Keratinocyte (primary cell): ENCODE data around the gene SLC25A12. TPM values are rescaled to one million over a fixed set of nuclear protein-coding genes. Genes with fewer than 3 reads are reported as not detected.

Experiments used
- DNase-seq: peaks from one replicate; pipeline ENCODE4 v3.0.0-alpha.2; 2011; ENCODE audit warnings: low read depth, missing footprints, low spot score
- FAIRE-seq: peaks from 2 replicates; lab custom pipeline; 2011; peaks lifted over from hg19 to GRCh38; lab: Jason Lieb, UNC
- H2AFZ ChIP-seq: 2 replicates; pipeline ENCODE4 v1.6.0; 2012; ENCODE audit warnings: low read length, control low read depth, inconsistent platforms; ENCODE audit not compliant: control insufficient read depth
- H3K27ac ChIP-seq: 2 replicates; pipeline ENCODE4 v1.5.1; 2011; ENCODE audit warnings: low read length; ENCODE audit not compliant: control insufficient read depth, insufficient read depth
- H3K27me3 ChIP-seq: 3 replicates; pipeline ENCODE4 v1.6.0; 2011; ENCODE audit warnings: low read length; ENCODE audit not compliant: control insufficient read depth, insufficient read depth; ENCODE audit errors: extremely low read depth
- H3K36me3 ChIP-seq, 2 experiments: 2 replicates in 1 of 2; 3 replicates in 1 of 2; pipeline ENCODE4 v1.5.1; 2011; ENCODE audit warnings: low read length in 2 of 2, mild to moderate bottlenecking in 1 of 2; ENCODE audit not compliant: control insufficient read depth in 2 of 2, insufficient read depth in 2 of 2; ENCODE audit errors: extremely low read depth in 1 of 2
- H3K4me1 ChIP-seq: 3 replicates; pipeline ENCODE4 v1.5.1; 2011; ENCODE audit warnings: low read length; ENCODE audit not compliant: control insufficient read depth, insufficient read depth; ENCODE audit errors: extremely low read depth
- H3K4me2 ChIP-seq: 3 replicates; pipeline ENCODE4 v1.6.0; 2011; ENCODE audit warnings: low read depth, low read length; ENCODE audit not compliant: control insufficient read depth, insufficient read depth; ENCODE audit errors: extremely low read depth
- H3K4me3 ChIP-seq, 3 experiments: fragments of 200-600 bp in 1 of 3; sonication (generic) in 1 of 3; 2 replicates in 2 of 3; 3 replicates in 1 of 3; pipeline ENCODE4 v1.5.1; 2011 to 2016; ENCODE audit warnings: low read length in 3 of 3, mild to moderate bottlenecking in 3 of 3, control low read depth in 2 of 3, inconsistent platforms in 1 of 3, low read depth in 1 of 3, mixed read lengths in 1 of 3, mixed run types in 1 of 3, moderate library complexity in 1 of 3; ENCODE audit not compliant: control insufficient read depth in 2 of 3, insufficient read depth in 2 of 3; ENCODE audit errors: extremely low read depth in 1 of 3
- H3K79me2 ChIP-seq: 2 replicates; pipeline ENCODE4 v1.6.0; 2012; ENCODE audit warnings: low read length; ENCODE audit not compliant: control insufficient read depth, insufficient read depth
- H3K9ac ChIP-seq: 3 replicates; pipeline ENCODE4 v1.6.0; 2011; ENCODE audit warnings: low read length; ENCODE audit not compliant: control insufficient read depth, insufficient read depth; ENCODE audit errors: extremely low read depth
- H3K9me1 ChIP-seq: 3 replicates; pipeline ENCODE4 v1.6.0; 2011; ENCODE audit warnings: low read length; ENCODE audit not compliant: control insufficient read depth, insufficient read depth; ENCODE audit errors: extremely low read depth
- H3K9me3 ChIP-seq: 2 replicates; pipeline ENCODE4 v1.5.1; 2012; ENCODE audit warnings: low read depth, low read length; ENCODE audit not compliant: control insufficient read depth
- H4K20me1 ChIP-seq: 3 replicates; pipeline ENCODE4 v1.6.0; 2011; ENCODE audit warnings: low read length; ENCODE audit not compliant: control insufficient read depth, insufficient read depth; ENCODE audit errors: extremely low read depth
- EZH2 ChIP-seq: IDR thresholded peaks from one replicate; pipeline ENCODE4 v1.6.1; 2012; ENCODE audit warnings: inconsistent platforms, mild to moderate bottlenecking, low read length, moderate library complexity
- dilution Hi-C: fragments of 300-500 bp; cut with MboI; formaldehyde crosslinking; loops from one replicate; pipeline ENCODE4 v1.7.0; 2020; ENCODE audit warnings: low sequenced_read_pairs; ENCODE audit not compliant: extremely low pct_ligation_motif_present
- polyA plus RNA-seq, 5 experiments: library from polyadenylated mRNA; depleted of rRNA in 3 of 5; stranded (reverse) in 3 of 5; stranded (forward) in 1 of 5; unstranded in 1 of 5; fragments of >200 nt; gene quantifications; 1 replicate in 1 of 5; 2 replicates in 3 of 5; 3 replicates in 1 of 5; pipeline versions ENCODE4 v1.2.1 to v1.2.3, GENCODE V29; 2011 to 2012; ENCODE audit warnings: missing spikeins in 2 of 5, low read depth in 1 of 5, low replicate concordance in 1 of 5
- TF ChIP-seq, protein P1 (sequence below), 3 experiments: IDR thresholded peaks in 1 of 3; conservative IDR thresholded peaks in 1 of 3; optimal IDR thresholded peaks in 1 of 3; 2 replicates in 2 of 3; 3 replicates in 1 of 3; pipeline versions ENCODE3 to v1.5.1; 2011; ENCODE audit warnings: low read length in 3 of 3, mild to moderate bottlenecking in 3 of 3, moderate library complexity in 2 of 3, control low read depth in 1 of 3, inconsistent platforms in 1 of 3; ENCODE audit not compliant: insufficient read depth in 2 of 3; ENCODE audit errors: extremely low read depth in 1 of 3

The SLC25A12 gene
- polyA plus RNA-seq, 1 donor (not counting 4 experiments of a cell fraction or from before 2014, with no cell fraction given): 27.7 TPM

GRCh38 chr2:171874963-171875362, 19.1 kb downstream of the SLC25A12 start:
- no peaks in the 10 kb centered on the region for H3K9me3 ChIP-seq
- no peak overlapping the region for H3K27ac ChIP-seq
- H3K9me1 ChIP-seq: no peaks in the 10 kb centered on the region
- no peak for DNase-seq
- H3K4me2 ChIP-seq: no peak overlapping the region
- no peak overlapping the region for H3K4me3 ChIP-seq
- no peak for FAIRE-seq
- H2AFZ ChIP-seq: no peak overlapping the region
- peaks cover 10% of the 10 kb centered on the region for H3K4me1 ChIP-seq
- H3K79me2 ChIP-seq: peaks cover 2% of the 10 kb centered on the region
- TF ChIP-seq EZH2: no peak
- TF ChIP-seq, protein P1, sequence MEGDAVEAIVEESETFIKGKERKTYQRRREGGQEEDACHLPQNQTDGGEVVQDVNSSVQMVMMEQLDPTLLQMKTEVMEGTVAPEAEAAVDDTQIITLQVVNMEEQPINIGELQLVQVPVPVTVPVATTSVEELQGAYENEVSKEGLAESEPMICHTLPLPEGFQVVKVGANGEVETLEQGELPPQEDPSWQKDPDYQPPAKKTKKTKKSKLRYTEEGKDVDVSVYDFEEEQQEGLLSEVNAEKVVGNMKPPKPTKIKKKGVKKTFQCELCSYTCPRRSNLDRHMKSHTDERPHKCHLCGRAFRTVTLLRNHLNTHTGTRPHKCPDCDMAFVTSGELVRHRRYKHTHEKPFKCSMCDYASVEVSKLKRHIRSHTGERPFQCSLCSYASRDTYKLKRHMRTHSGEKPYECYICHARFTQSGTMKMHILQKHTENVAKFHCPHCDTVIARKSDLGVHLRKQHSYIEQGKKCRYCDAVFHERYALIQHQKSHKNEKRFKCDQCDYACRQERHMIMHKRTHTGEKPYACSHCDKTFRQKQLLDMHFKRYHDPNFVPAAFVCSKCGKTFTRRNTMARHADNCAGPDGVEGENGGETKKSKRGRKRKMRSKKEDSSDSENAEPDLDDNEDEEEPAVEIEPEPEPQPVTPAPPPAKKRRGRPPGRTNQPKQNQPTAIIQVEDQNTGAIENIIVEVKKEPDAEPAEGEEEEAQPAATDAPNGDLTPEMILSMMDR (optimal IDR thresholded peaks at IDR 0.05 in 1 of 3, IDR thresholded peaks at IDR 0.05 in 1 of 3, conservative IDR thresholded peaks at IDR 0.05 in 1 of 3; ENCODE audit: extremely low read depth in 1 of 3, insufficient read depth in 2 of 3, low read length in 3 of 3): no peak
- no peaks in the 10 kb centered on the region for H4K20me1 ChIP-seq
- no peaks in the 10 kb centered on the region for H3K27me3 ChIP-seq
- dilution Hi-C loops: no loop called here
- H3K9ac ChIP-seq: no peak overlapping the region
- peaks cover 0 to 3% of the 10 kb centered on the region in 2 experiments for H3K36me3 ChIP-seq

DNA sequence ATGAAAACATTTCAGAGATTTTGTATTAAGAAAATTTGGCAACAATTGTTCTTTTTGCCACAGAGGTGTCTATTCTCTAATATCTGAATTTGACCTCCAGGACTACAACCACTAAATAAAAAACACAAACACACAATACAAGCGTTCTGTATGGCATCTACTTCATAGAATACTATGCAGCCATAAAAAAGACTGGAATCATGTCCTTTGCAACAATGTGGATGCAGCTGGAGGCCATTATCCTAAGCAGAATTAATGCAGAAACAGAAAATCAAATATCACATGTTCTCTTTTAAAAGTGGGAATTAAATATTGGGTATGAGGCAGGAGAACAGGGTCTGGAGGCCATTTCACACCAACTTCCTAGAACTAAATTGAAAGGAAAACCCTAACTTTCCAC, 19.5 kb downstream of the SLC25A12 start:
- Histone ChIP-seq H2AFZ (no peak overlapping the region), H3K9ac (no peak overlapping the region), H3K4me1 (peaks cover 10% of the 10 kb centered on the region), H3K36me3 (peaks cover 0 to 3% of the 10 kb centered on the region in 2 experiments), H3K79me2 (peaks cover 2% of the 10 kb centered on the region), H4K20me1 (no peaks in the 10 kb centered on the region), H3K4me2 (no peak overlapping the region), H3K27me3 (no peaks in the 10 kb centered on the region), H3K9me3 (no peaks in the 10 kb centered on the region), H3K27ac (no peak overlapping the region), H3K9me1 (no peaks in the 10 kb centered on the region), H3K4me3 (no peak overlapping the region)
- FAIRE-seq (no peak), DNase-seq (no peak)
- TF ChIP-seq EZH2: no peak
- TF ChIP-seq, protein P1 (optimal IDR thresholded peaks at IDR 0.05 in 1 of 3, IDR thresholded peaks at IDR 0.05 in 1 of 3, conservative IDR thresholded peaks at IDR 0.05 in 1 of 3; ENCODE audit: extremely low read depth in 1 of 3, insufficient read depth in 2 of 3, low read length in 3 of 3): no peak
- dilution Hi-C loops: no loop called here
